ENCODE data around the gene TYW5. TPM values are rescaled to one million over a fixed set of nuclear protein-coding genes. Genes with fewer than 3 reads are reported as not detected.

The TYW5 gene
- total and polyA plus RNA-seq, 8 donors = 2.0 to 4.9 (median 2.5) TPM

DNA sequence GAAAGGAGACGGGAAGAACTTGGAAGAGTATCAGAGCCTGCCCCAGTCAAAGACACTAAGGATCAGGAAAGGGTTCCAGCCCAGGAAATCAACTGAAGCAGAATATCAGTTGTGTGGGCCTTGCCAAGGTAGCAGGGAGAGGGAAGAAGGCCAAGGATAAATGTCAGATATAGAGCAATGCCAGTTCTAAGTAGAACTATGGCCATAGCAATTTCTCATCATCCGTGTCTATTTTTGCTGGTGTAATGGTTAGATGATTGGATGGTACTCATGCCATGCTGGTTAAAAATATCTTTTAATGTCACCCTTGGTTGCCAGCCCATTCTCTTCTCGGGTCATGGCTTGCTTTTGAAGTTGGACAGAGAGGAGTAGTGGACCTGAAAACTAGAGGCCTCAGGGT, 42.0 kb upstream of the TYW5 start:
- FAIRE-seq (no peak), DNase-seq (no peak), ATAC-seq (no peak)
- no peaks in the 10 kb centered on the region for H3K4me1 ChIP-seq
- WGBS, 2 donors = 87 to 91% methylated on average over 3 of the region's 3 CpGs
- H3K36me3 ChIP-seq = no peaks in the 10 kb centered on the region
- TF ChIP-seq, protein P1, sequence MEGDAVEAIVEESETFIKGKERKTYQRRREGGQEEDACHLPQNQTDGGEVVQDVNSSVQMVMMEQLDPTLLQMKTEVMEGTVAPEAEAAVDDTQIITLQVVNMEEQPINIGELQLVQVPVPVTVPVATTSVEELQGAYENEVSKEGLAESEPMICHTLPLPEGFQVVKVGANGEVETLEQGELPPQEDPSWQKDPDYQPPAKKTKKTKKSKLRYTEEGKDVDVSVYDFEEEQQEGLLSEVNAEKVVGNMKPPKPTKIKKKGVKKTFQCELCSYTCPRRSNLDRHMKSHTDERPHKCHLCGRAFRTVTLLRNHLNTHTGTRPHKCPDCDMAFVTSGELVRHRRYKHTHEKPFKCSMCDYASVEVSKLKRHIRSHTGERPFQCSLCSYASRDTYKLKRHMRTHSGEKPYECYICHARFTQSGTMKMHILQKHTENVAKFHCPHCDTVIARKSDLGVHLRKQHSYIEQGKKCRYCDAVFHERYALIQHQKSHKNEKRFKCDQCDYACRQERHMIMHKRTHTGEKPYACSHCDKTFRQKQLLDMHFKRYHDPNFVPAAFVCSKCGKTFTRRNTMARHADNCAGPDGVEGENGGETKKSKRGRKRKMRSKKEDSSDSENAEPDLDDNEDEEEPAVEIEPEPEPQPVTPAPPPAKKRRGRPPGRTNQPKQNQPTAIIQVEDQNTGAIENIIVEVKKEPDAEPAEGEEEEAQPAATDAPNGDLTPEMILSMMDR (IDR thresholded peaks at IDR 0.05) = no peak
- intact Hi-C loops (cut with DNase I) = loop anchor here in 1 of 3 donors (10.0 kb wide), 1 partner anchor 478 kb away; no protein-coding TSS in a partner anchor
- no peak overlapping the region for H3K27ac ChIP-seq
- no peaks in the 10 kb centered on the region for H3K27me3 ChIP-seq
- H3K9me3 ChIP-seq = no peaks in the 10 kb centered on the region
- no peak overlapping the region for H3K4me3 ChIP-seq

DNA sequence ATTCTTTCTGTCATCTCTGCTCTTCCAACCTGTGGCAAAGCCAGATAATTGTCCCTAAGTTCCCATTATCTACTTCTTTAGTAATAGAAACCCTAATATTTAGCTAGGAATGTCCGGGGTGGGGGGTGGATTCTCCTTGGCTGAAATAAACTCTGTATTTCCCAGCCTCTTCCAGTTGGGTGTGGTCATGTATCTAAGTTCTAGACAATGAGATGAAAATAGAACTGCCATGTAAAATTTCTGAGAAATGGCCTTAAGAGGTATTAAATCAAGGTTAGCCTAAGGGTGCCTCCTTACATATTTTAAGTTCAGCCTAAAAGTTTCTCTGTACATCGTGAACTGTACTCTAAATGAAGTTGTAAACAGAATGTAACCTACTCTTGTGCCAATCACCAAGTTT, 39.6 kb upstream of the TYW5 start:
- no peak for ATAC-seq
- intact Hi-C loops (cut with DNase I) = loop anchor here in 1 of 3 donors (10.0 kb wide), 1 partner anchor 480 kb away; no protein-coding TSS in a partner anchor
- H3K4me1 ChIP-seq = no peaks in the 10 kb centered on the region
- H3K27ac ChIP-seq = no peak overlapping the region
- H3K27me3 ChIP-seq = no peaks in the 10 kb centered on the region
- FAIRE-seq = no peak
- no peaks in the 10 kb centered on the region for H3K9me3 ChIP-seq
- WGBS, 2 donors = 76 to 89% methylated on average over 2 of the region's 2 CpGs
- H3K4me3 ChIP-seq = no peak overlapping the region
- TF ChIP-seq, protein P1 (IDR thresholded peaks at IDR 0.05) = no peak
- DNase-seq = no peak
- H3K36me3 ChIP-seq = no peaks in the 10 kb centered on the region

DNA sequence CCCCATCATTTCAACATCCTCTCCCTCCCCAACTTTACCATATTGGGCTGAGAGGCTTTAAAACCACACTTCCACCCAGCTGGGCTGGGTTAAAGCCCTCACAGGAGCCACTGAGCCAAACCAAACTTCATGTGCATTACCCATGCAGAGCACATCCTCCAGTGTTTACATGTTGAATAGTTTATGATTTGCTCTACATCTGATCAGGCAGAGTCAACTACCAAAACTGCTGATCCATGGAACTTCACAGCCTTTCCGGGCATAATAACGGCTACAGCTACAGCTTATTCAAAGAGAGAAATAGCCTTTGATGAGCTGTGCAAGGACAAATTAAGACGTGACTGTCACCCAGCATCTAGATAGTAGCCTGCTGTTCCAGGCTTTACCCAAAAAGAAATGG, 39.1 kb upstream of the TYW5 start:
- FAIRE-seq = no peak
- peak in 1 of 4 donors; percentile 20 for ATAC-seq
- TF ChIP-seq, protein P1 (IDR thresholded peaks at IDR 0.05) = no peak
- no peak for DNase-seq
- no peaks in the 10 kb centered on the region for H3K27me3 ChIP-seq
- no peaks in the 10 kb centered on the region for H3K36me3 ChIP-seq
- no peaks in the 10 kb centered on the region for H3K9me3 ChIP-seq
- no peak overlapping the region for H3K4me3 ChIP-seq
- no peak overlapping the region for H3K27ac ChIP-seq
- 79 to 82% methylated on average over 3 of the region's 3 CpGs for WGBS, 2 donors
- H3K4me1 ChIP-seq = no peaks in the 10 kb centered on the region
- intact Hi-C loops (cut with DNase I) = loop anchor here in 1 of 3 donors (10.0 kb wide), 1 partner anchor 480 kb away; no protein-coding TSS in a partner anchor

DNA sequence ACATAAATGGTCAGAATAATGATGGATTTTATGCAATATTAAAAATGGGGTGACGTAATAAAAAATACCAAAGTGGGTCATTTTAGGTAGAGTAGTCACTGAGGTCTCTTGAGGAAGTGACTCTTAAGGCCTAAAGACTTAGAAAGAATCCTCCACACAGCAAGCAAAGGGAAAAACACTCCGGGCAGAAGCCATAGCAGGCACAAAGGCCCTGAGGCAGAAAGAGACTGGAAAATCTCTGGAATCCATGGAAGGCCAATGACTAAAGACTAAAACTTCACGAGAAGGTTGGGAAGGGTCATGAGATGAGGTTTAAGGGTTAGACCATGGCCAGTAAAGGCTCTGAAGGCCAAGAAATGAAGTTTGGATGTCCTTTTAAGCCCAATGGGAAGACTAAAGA, 37.0 kb upstream of the TYW5 start:
- intact Hi-C loops (cut with DNase I) = loop anchor here in 1 of 3 donors (10.0 kb wide), 1 partner anchor 483 kb away; no protein-coding TSS in a partner anchor
- Histone ChIP-seq H3K36me3 (no peaks in the 10 kb centered on the region), H3K27me3 (no peaks in the 10 kb centered on the region), H3K9me3 (no peaks in the 10 kb centered on the region), H3K4me1 (no peaks in the 10 kb centered on the region), H3K27ac (no peak overlapping the region), H3K4me3 (no peak overlapping the region)
- FAIRE-seq = no peak
- DNase-seq = no peak
- TF ChIP-seq, protein P1 (IDR thresholded peaks at IDR 0.05) = no peak
- WGBS, 2 donors = 87 to 92% methylated on average over 3 of the region's 3 CpGs
- no peak for ATAC-seq

DNA sequence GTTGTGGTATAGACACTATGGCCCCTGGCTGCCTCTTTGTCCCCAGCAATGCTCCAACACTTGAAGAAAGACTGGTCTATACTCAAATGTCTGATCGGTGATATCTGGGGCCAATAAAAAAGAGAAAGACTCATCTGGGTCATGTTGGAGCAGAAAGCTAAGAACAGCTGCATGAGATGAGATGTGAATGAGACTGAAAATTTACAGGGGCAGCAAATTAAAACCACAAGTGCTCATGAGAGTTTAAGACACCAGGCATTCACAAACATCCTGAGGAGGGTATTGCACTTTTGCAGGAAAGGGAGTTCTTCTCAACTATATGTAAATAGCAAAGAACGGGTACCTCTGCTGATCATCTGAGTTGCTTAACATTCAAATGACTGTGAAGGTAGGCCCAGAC, 36.4 kb upstream of the TYW5 start:
- DNase-seq = no peak
- no peaks in the 10 kb centered on the region for H3K36me3 ChIP-seq
- no peak for FAIRE-seq
- no peaks in the 10 kb centered on the region for H3K4me1 ChIP-seq
- H3K27ac ChIP-seq = no peak overlapping the region
- intact Hi-C loops (cut with DNase I) = loop anchor here in 1 of 3 donors (10.0 kb wide), 1 partner anchor 483 kb away; no protein-coding TSS in a partner anchor
- H3K4me3 ChIP-seq = no peak overlapping the region
- no peak for ATAC-seq
- H3K27me3 ChIP-seq = no peaks in the 10 kb centered on the region
- no peaks in the 10 kb centered on the region for H3K9me3 ChIP-seq
- WGBS, 2 donors = 92 to 98% methylated on average over 2 of the region's 2 CpGs
- TF ChIP-seq, protein P1 (IDR thresholded peaks at IDR 0.05) = no peak
